HepG2 (cell line): ENCODE measurements around the gene CROCC.

ENCODE experiments used
- CTCF ChIP-seq: sonication (generic); formaldehyde crosslinking; IDR thresholded peaks from 2 replicates; pipeline ENCODE4 v1.5.0; 2020; ENCODE audit warnings: mild to moderate bottlenecking, missing genetic modification reagents, moderate library complexity
- FOXP4 ChIP-seq: sonication (generic); formaldehyde crosslinking; IDR thresholded peaks from 2 replicates; pipeline ENCODE4 v1.4.0; 2020; ENCODE audit warnings: missing genetic modification reagents
- KLF15 ChIP-seq: sonication (generic); formaldehyde crosslinking; IDR thresholded peaks from 2 replicates; pipeline ENCODE4 v1.8.1; 2023; ENCODE audit warnings: borderline replicate concordance, mild to moderate bottlenecking, inconsistent platforms, missing genetic modification reagents, mixed read lengths
- NFE2L2 ChIP-seq: fragments of 150-350 bp; IDR thresholded peaks from 2 replicates; pipeline ENCODE4 v1.6.1; 2014; ENCODE audit warnings: low read length
- NFIC ChIP-seq: IDR thresholded peaks from 2 replicates; pipeline ENCODE4 v1.6.1; 2012; ENCODE audit warnings: mild to moderate bottlenecking, low read length, inconsistent platforms
- PCBP1 ChIP-seq: fragments of 200-400 bp; formaldehyde crosslinking; IDR thresholded peaks from 2 replicates; pipeline ENCODE4 v1.6.1; 2017; ENCODE audit warnings: mild to moderate bottlenecking, low read depth, low read length, borderline replicate concordance
- SP1 ChIP-seq, 2 experiments: fragments of 450-650 bp in 1 of 2; sonication (generic) in 1 of 2; formaldehyde crosslinking in 1 of 2; IDR thresholded peaks; 2 replicates each; pipeline versions ENCODE4 v1.4.0 to v1.6.1; 2016 to 2020; ENCODE audit warnings: missing genetic modification reagents in 1 of 2
- SP2 ChIP-seq: sonication (generic); formaldehyde crosslinking; IDR thresholded peaks from 2 replicates; pipeline ENCODE4 v1.5.1; 2020; ENCODE audit warnings: mild to moderate bottlenecking, missing genetic modification reagents
- STAG1 ChIP-seq: sonication (generic); formaldehyde crosslinking; IDR thresholded peaks from 2 replicates; pipeline ENCODE4 v1.4.0; 2020; ENCODE audit warnings: missing genetic modification reagents
- STAT5B ChIP-seq: sonication (generic); formaldehyde crosslinking; IDR thresholded peaks from 2 replicates; pipeline ENCODE4 v1.4.0; 2020; ENCODE audit warnings: missing genetic modification reagents
- TCF7 ChIP-seq: sonication (generic); IDR thresholded peaks from 2 replicates; pipeline ENCODE4 v1.6.1; 2016; ENCODE audit warnings: antibody characterized with exemption, low read depth
- TP53 ChIP-seq: sonication (generic); formaldehyde crosslinking; conservative IDR thresholded peaks from 2 replicates; pipeline ENCODE4 v1.4.0; 2020; ENCODE audit warnings: missing genetic modification reagents
- ZBTB7B ChIP-seq: sonication (generic); formaldehyde crosslinking; IDR thresholded peaks from 2 replicates; pipeline ENCODE4 v1.4.0; 2020; ENCODE audit warnings: missing genetic modification reagents
- ZNF230 ChIP-seq: sonication (generic); formaldehyde crosslinking; IDR thresholded peaks from 2 replicates; pipeline ENCODE4 v1.4.0; 2020; ENCODE audit warnings: mild to moderate bottlenecking, missing genetic modification reagents

GRCh38 chr1:16907870-16908758 lies 13.6 kb upstream of the CROCC start:
- TF ChIP-seq NFE2L2 (no peak), ZNF230 (CRISPR knock-in tag) (no peak), TP53 (CRISPR knock-in tag) (no peak), PCBP1 (no peak), SP2 (no peak), STAT5B (CRISPR knock-in tag) (no peak), STAG1 (CRISPR knock-in tag) (no peak), KLF15 (CRISPR knock-in tag) (no peak), CTCF (no peak), SP1 (IDR thresholded peaks at IDR 0.05) (no peak), SP1 (CRISPR knock-in tag; IDR thresholded peaks at IDR 0.05) (no peak), NFIC (no peak), FOXP4 (no peak), TCF7 (no peak), ZBTB7B (CRISPR knock-in tag) (no peak)
